ENCODE results near the gene COL6A1. TPM values are rescaled to one million over a fixed set of nuclear protein-coding genes. Genes with fewer than 3 reads are reported as not detected.
"Not testable (repeated sequence)": the region's sequence is repeated elsewhere in the genome, so short reads cannot be mapped to it uniquely, and the experiment has no call there.

Gene COL6A1
- total RNA-seq, 1 donor from 2014 or later = 154 TPM

- intact Hi-C loops (cut with micrococcal nuclease) = no loop called here
- no peak overlapping the region for H3K4me3 ChIP-seq
- H3K27ac ChIP-seq (replicated peaks) = no peak overlapping the region
- no peaks in the 10 kb centered on the region for H3K36me3 ChIP-seq
- TF ChIP-seq CTCF (IDR thresholded peaks at IDR 0.05; ENCODE audit: borderline replicate concordance) = no peak
- H3K9me3 ChIP-seq (replicated peaks) = no peaks in the 10 kb centered on the region
- peaks cover 14% of the 10 kb centered on the region for H3K27me3 ChIP-seq (ENCODE audit: low read depth)
- H3K4me1 ChIP-seq = peaks cover 23% of the 10 kb centered on the region
- DNase-seq = no peak
Observed at GRCh38 chr21:45947716-45948255, 33.8 kb upstream of the COL6A1 start.

- no peak overlapping the region for H3K4me3 ChIP-seq
- H3K36me3 ChIP-seq = no peaks in the 10 kb centered on the region
- H3K9me3 ChIP-seq (replicated peaks) = no peaks in the 10 kb centered on the region
- peaks cover 32% of the 10 kb centered on the region for H3K4me1 ChIP-seq
- intact Hi-C loops (cut with micrococcal nuclease) = no loop called here
- peaks cover 14% of the 10 kb centered on the region for H3K27me3 ChIP-seq (ENCODE audit: low read depth)
- no peak for DNase-seq
- H3K27ac ChIP-seq (replicated peaks) = peak overlapping the region; percentile 56
- no peak for TF ChIP-seq CTCF (IDR thresholded peaks at IDR 0.05; ENCODE audit: borderline replicate concordance)
Observed at GRCh38 chr21:45948576-45949141, 32.9 kb upstream of the COL6A1 start.

- Histone ChIP-seq H3K27ac (replicated peaks) (peak overlapping the region; percentile 56), H3K4me1 (peaks cover 43% of the 10 kb centered on the region), H3K4me3 (no peak overlapping the region), H3K9me3 (replicated peaks) (no peaks in the 10 kb centered on the region), H3K36me3 (no peaks in the 10 kb centered on the region), H3K27me3 (ENCODE audit: low read depth) (peaks cover 14% of the 10 kb centered on the region)
- no peak for DNase-seq
- TF ChIP-seq CTCF (IDR thresholded peaks at IDR 0.05; ENCODE audit: borderline replicate concordance) = no peak
- intact Hi-C loops (cut with micrococcal nuclease) = no loop called here
Observed at GRCh38 chr21:45949928-45950739, 31.4 kb upstream of the COL6A1 start.

- no peak for TF ChIP-seq CTCF (IDR thresholded peaks at IDR 0.05; ENCODE audit: borderline replicate concordance)
- H3K9me3 ChIP-seq (replicated peaks) = no peaks in the 10 kb centered on the region
- peak overlapping the region; percentile 56 for H3K27ac ChIP-seq (replicated peaks)
- H3K36me3 ChIP-seq = no peaks in the 10 kb centered on the region
- no peak overlapping the region for H3K4me3 ChIP-seq
- H3K4me1 ChIP-seq = peaks cover 43% of the 10 kb centered on the region
- intact Hi-C loops (cut with micrococcal nuclease) = no loop called here
- H3K27me3 ChIP-seq (ENCODE audit: low read depth) = peaks cover 14% of the 10 kb centered on the region
- peak; percentile 61 for DNase-seq
Observed at GRCh38 chr21:45950740-45951515, 30.6 kb upstream of the COL6A1 start.

- H3K36me3 ChIP-seq = no peaks in the 10 kb centered on the region
- H3K9me3 ChIP-seq (replicated peaks) = no peaks in the 10 kb centered on the region
- H3K4me3 ChIP-seq = no peak overlapping the region
- peak overlapping the region; percentile 56 for H3K27ac ChIP-seq (replicated peaks)
- DNase-seq = no peak
- TF ChIP-seq CTCF (IDR thresholded peaks at IDR 0.05; ENCODE audit: borderline replicate concordance) = no peak
- intact Hi-C loops (cut with micrococcal nuclease) = no loop called here
- H3K4me1 ChIP-seq = peaks cover 43% of the 10 kb centered on the region
- H3K27me3 ChIP-seq (ENCODE audit: low read depth) = peaks cover 14% of the 10 kb centered on the region
Observed at GRCh38 chr21:45951676-45952075, 29.9 kb upstream of the COL6A1 start.

- H3K4me3 ChIP-seq; intact Hi-C loops (cut with micrococcal nuclease); H3K36me3 ChIP-seq; H3K27ac ChIP-seq (replicated peaks); H3K9me3 ChIP-seq (replicated peaks); DNase-seq: not testable (repeated sequence)
- Histone ChIP-seq H3K27me3 (ENCODE audit: low read depth) (peaks cover 14% of the 10 kb centered on the region), H3K4me1 (peaks cover 47% of the 10 kb centered on the region)
Observed at GRCh38 chr21:45952527-45952926, 29.0 kb upstream of the COL6A1 start.

Data from left ventricle myocardium inferior (tissue), 1 donor.